Stimulated activated naive CD8-positive, alpha-beta T cell treated with anti-CD3 and anti-CD28 coated beads, Interleukin-15, Interleukin-2, amounts not matched to agents 100 ng/mL and 50 ng/mL, for 24 hours (primary cell): Measurements from ENCODE around the gene ADK.
"Not testable (repeated sequence)": the region's sequence is repeated elsewhere in the genome, so short reads cannot be mapped to it uniquely, and the experiment has no call there.

Source experiments
- H3K27ac Mint-ChIP-seq: one replicate; pipeline ENCODE4 v1.8.0; 2021; ENCODE audit warnings: mild to moderate bottlenecking, mixed read lengths
- H3K27me3 Mint-ChIP-seq: one replicate; pipeline ENCODE4 v1.8.0; 2021; ENCODE audit warnings: mixed read lengths
- H3K36me3 Mint-ChIP-seq: one replicate; pipeline ENCODE4 v1.8.0; 2021; ENCODE audit warnings: low read depth, mixed read lengths
- H3K4me1 Mint-ChIP-seq: one replicate; pipeline ENCODE4 v1.8.0; 2021; ENCODE audit warnings: low read depth, mixed read lengths
- H3K4me3 Mint-ChIP-seq: one replicate; pipeline ENCODE4 v1.8.0; 2021; ENCODE audit warnings: mild to moderate bottlenecking, mixed read lengths
- H3K9me3 Mint-ChIP-seq: one replicate; pipeline ENCODE4 v1.8.0; 2021; ENCODE audit warnings: mixed read lengths

ADK gene

DNA sequence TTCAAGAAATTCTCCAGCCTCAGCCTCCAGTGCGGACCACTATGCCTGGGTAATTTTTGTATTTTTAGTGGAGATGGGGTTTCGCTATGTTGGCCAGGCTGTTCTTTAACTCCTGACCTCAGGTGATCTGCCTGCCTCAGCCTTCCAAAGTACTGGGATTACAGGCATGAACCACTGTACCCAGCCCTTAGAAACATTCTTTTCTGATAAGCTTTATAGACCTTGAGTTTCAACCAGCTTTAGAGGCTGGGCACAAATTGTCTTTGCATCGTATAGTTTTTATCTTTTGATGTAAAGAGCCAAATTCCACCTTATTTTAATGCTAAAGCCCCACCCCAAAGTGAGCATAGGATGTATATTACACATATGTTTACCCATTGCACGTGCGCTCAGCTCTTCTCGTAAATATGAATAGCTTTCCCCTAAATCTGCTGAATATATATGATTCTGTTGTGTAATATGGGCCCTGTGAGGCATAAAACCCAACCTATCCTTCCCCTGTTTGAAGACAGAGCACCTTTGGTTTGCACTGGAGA is 124.8 kb downstream of the ADK start:
- Mint-ChIP-seq H3K9me3 (no peaks in the 10 kb centered on the region), H3K36me3 (peaks cover 18% of the 10 kb centered on the region), H3K27me3 (no peaks in the 10 kb centered on the region), H3K27ac (no peak overlapping the region), H3K4me3 (no peak overlapping the region), H3K4me1 (no peaks in the 10 kb centered on the region)

DNA sequence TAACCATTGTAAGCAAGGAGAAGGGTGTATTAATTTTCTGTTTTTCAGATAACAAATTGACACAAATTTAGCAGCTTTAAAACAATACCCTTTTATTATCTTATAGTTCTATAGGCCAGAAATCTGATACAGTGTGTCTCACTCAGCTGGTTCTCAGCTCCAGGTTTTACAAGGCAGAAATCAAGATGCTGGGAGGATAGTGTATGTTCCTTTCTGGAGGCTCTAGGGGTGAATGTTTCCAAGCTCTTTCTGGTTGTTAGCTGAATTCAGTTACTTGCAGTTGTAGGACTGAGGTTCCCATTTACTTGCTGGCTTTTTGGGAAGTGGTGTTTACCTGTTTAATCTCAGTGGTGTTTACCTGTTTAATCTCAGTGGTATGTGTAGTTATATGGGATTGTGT is 125.4 kb downstream of the ADK start:
- Mint-ChIP-seq H3K4me3 (no peak overlapping the region), H3K36me3 (peaks cover 23% of the 10 kb centered on the region), H3K27ac (no peak overlapping the region), H3K27me3 (no peaks in the 10 kb centered on the region), H3K4me1 (peaks cover 5% of the 10 kb centered on the region), H3K9me3 (no peaks in the 10 kb centered on the region)

DNA sequence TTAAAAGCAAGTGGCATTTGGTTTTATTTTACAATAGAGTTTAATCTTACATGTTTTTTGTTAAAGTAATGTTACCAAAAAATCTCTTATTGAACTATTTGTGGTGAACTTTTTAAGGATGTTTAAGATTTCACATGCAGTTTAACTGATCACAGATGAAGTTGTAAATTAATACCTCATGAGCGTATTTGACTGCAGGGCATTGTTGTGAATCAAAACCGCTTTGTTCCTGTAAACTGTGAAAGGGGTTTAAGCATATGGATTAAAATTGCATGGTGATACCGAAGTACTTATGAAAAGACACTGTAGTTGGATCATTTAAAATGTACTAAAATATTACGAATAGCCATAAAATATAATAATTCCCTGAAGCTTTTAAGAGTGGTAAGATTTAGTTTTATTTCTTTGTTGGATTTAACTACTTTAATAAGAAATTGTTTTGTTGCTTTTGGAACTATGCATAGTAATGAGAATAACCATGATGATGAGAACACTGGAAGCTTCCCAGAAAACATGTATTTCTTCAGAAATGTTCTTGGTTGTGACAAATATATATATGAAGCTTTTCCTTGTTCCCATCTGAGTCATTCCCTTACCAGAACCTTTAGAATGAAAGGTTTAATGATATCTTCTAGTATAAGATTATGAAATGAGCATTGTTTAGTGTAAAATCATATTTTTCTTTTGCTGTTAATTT is 131.3 kb downstream of the ADK start:
- Mint-ChIP-seq H3K9me3 (peaks cover 13% of the 10 kb centered on the region), H3K36me3 (peaks cover 39% of the 10 kb centered on the region), H3K4me1 (peaks cover 24% of the 10 kb centered on the region), H3K27ac (no peak overlapping the region), H3K4me3 (no peak overlapping the region), H3K27me3 (no peaks in the 10 kb centered on the region)

DNA sequence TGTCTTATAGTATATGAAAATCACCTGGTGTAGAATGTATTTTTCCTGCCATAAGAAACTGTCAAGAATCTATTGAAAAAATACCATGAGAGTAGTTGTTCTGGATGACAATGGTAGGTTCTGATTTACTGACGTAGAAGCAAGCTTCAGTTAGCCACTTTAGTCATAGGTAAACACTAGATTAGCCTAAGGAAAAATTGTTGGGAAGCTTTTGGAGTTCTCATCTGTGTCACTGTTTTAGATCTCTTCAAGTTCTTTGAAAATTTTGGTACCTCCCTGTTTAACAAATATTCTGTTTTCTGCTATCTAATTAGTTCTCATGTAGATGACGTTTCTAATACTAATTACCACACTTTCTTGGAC is 131.8 kb downstream of the ADK start:
- Mint-ChIP-seq H3K4me1 (peaks cover 26% of the 10 kb centered on the region), H3K27me3 (no peaks in the 10 kb centered on the region), H3K4me3 (no peak overlapping the region), H3K9me3 (peaks cover 13% of the 10 kb centered on the region), H3K36me3 (peaks cover 39% of the 10 kb centered on the region), H3K27ac (no peak overlapping the region)

DNA sequence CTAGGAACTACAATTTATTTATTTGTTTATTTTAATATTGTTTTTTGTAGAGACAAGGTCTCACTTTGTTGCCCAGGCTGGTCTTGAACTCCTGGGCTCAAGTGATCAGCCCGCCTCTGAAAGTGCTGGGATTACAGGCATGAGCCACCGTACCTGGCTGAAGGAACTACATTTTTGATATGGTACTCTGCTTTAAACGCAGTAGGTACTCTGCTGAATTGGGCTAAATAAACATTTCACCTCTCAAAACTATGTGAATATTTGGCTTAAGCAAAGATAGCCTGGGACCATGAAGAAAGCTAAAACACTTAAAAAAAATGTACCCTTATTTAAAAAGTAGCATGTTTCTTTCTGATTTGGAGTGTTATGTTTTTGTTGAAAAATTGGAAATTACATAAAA is 138.2 kb downstream of the ADK start:
- Mint-ChIP-seq H3K27ac (no peak overlapping the region), H3K4me1 (peaks cover 37% of the 10 kb centered on the region), H3K9me3 (peaks cover 8% of the 10 kb centered on the region), H3K36me3 (peaks cover 25% of the 10 kb centered on the region), H3K4me3 (no peak overlapping the region), H3K27me3 (no peaks in the 10 kb centered on the region)

DNA sequence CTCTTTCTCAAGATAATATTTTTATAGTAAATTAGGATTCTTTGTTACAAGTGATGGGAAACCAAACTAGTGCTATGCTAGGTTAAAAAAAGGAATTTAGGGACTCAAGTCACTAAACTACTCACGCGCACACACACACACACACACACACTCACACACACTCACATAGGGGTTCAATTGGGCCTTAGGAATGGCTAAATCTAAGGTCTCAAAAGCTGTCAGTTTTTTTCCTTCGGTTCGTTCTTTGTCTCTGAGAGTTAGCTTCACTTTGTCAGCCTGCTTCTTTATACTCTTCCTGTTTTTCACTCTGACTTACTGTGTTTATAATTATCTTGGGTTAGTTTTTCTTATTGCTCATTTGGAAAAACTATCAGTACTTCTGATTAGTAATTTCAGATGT is 138.9 kb downstream of the ADK start:
- H3K4me3 Mint-ChIP-seq, result peak overlapping the region; percentile 10
- no peak overlapping the region for H3K27ac Mint-ChIP-seq

DNA sequence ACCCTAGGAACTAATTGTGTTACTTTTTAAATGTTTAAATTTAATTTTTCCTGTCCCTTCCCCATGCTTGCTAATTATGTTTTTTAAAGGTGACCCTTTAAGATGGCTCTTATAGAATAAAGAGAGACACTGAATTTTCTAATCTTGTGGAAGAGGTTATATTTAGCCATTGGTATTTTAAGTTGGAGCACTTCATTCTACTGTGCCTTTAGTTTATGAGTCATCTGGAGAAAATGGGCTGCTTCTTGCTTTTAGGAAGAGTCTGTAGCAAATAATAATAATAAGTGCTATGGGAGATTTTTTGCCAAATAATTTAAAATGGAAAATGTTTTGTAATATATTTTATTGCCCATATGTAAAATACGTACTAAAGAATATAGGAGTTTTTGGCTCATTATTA is 139.7 kb downstream of the ADK start:
- no peaks in the 10 kb centered on the region for H3K9me3 Mint-ChIP-seq
- peaks cover 14% of the 10 kb centered on the region for H3K36me3 Mint-ChIP-seq
- H3K27me3 Mint-ChIP-seq, result no peaks in the 10 kb centered on the region
- no peak overlapping the region for H3K27ac Mint-ChIP-seq
- no peak overlapping the region for H3K4me3 Mint-ChIP-seq
- H3K4me1 Mint-ChIP-seq, result peaks cover 37% of the 10 kb centered on the region

More for the DNA sequence above, 138.9 kb downstream of the ADK start:
- Mint-ChIP-seq H3K9me3 (peaks cover 3% of the 10 kb centered on the region), H3K4me1 (peaks cover 37% of the 10 kb centered on the region), H3K36me3 (peaks cover 17% of the 10 kb centered on the region), H3K27me3 (no peaks in the 10 kb centered on the region)

DNA sequence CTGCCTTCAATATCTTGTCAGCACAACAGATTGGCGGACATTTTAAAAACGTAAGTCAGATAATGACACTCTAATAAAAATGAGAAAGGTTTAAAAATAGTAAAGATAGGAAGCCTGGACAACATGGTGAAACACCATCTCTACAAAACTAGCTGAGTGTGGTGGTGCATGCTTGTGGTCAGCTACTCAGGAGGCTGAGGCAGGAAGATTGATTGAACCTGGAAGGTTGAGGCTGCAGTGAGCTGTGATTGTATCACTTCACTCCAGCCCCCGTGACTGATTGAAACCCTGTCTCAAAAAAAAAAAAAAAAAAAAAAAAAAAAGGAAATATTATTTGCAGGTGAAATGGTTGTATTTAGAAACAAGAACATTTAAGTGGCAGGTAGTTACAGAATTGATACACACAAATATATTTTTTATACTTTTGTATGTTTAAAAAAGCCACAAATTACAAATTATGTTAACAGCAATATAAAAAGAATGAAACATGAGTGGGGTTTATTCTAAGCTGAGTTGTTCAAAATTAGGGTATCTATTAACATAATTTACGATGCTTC is 141.9 kb downstream of the ADK start:
- no peaks in the 10 kb centered on the region for H3K27me3 Mint-ChIP-seq
- H3K9me3 Mint-ChIP-seq, result no peaks in the 10 kb centered on the region
- no peak overlapping the region for H3K27ac Mint-ChIP-seq
- peaks cover 33% of the 10 kb centered on the region for H3K4me1 Mint-ChIP-seq
- no peak overlapping the region for H3K4me3 Mint-ChIP-seq
- peaks cover 23% of the 10 kb centered on the region for H3K36me3 Mint-ChIP-seq

DNA sequence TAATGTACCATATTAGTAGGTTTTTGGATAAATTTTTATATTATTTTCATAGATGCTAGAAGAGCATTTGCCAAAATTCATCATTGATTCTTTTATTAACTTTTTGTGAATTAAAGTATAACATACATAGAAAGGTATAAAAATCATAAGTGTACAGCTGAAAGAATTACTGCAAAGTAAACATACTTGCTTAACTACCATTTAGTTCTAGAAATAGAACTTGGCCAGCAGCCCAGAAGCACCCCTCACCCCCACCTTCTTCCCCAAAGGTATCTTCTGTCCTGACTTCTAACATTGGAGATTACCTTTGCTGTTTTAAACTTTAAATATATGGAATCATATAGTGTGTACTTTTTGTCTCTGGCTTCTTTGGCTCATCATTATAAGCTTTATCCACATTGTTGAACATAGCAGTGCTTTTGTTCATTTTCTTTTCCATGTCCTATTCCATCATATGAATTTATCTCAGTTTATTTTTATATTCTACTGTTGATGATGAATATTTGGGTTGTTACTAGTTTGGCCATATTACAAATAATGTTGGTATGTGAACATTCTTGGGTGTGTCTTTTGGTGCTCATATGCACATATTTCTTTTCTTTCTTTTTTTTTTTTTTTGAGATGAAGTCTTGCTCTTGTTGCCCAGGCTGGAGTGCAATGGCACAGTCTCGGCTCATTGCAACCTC is 142.8 kb downstream of the ADK start:
- H3K27ac Mint-ChIP-seq, result no peak overlapping the region
- H3K36me3 Mint-ChIP-seq, result peaks cover 23% of the 10 kb centered on the region
- no peak overlapping the region for H3K4me3 Mint-ChIP-seq
- no peaks in the 10 kb centered on the region for H3K27me3 Mint-ChIP-seq
- no peaks in the 10 kb centered on the region for H3K9me3 Mint-ChIP-seq
- H3K4me1 Mint-ChIP-seq, result peaks cover 26% of the 10 kb centered on the region

DNA sequence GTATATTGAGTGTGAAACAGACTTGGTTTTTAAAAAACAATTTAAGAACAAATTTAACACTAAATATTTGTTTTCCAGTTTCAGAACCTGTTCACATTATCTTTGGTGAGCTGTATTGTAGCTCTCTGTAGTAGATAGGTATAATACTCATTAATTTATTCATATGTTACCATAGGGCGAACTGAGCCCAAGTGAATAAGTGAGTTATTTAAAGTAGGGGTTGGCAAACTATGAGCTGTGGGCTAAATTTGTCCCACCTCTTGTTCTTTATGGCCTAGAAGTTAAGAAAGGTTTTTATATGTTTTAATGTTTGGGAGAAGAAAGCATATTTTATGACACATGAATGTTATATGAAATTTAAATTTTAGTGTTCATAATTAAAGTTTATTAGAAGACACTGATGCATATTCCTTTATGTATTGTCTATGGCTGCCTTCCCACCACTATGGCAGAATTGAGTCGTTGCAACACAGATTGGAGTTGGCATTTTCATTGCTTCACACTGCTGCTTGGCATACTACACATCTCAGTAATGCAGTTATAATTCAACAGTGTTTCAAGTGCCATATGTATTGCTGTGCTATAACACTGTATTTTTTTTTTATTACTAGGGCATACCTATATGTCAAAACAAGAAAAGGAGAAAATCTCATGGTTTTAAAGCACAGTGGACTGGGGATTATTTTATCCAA is 146.5 kb downstream of the ADK start:
- H3K27ac Mint-ChIP-seq, result no peak overlapping the region
- peaks cover 9% of the 10 kb centered on the region for H3K4me1 Mint-ChIP-seq
- no peaks in the 10 kb centered on the region for H3K27me3 Mint-ChIP-seq
- H3K9me3 Mint-ChIP-seq, result no peaks in the 10 kb centered on the region
- H3K36me3 Mint-ChIP-seq, result peaks cover 19% of the 10 kb centered on the region
- no peak overlapping the region for H3K4me3 Mint-ChIP-seq

DNA sequence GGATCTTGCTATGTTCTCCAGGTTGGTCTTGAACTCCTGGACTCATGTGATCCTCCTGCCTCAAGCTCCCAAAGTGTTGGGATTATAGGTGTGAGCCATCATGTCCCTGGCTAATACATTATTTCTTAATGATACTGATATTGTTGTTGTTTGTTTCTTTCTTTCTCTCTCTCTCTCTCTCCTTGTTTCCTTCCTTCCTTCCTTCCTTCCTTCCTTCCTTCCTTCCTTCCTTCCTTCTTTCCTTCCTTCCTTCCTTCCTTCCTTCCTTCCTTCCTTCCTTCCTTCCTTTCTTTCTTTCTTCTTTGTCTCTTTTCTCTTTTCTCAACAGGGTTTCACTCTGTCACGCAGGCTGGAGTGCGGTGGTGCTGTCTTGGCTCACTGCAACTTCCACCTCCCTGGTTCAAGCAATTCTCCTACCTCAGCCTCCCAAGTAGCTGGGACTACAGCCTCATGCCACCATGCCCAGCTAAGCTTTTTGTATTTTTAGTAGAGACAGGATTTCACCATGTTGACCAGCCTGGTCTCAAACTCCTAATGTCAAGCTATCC is 149.1 kb downstream of the ADK start:
- H3K27me3 Mint-ChIP-seq, H3K4me1 Mint-ChIP-seq, H3K4me3 Mint-ChIP-seq, H3K9me3 Mint-ChIP-seq: not testable (repeated sequence)
- H3K36me3 Mint-ChIP-seq, result peaks cover 23% of the 10 kb centered on the region
- peak overlapping the region; percentile 63 for H3K27ac Mint-ChIP-seq

DNA sequence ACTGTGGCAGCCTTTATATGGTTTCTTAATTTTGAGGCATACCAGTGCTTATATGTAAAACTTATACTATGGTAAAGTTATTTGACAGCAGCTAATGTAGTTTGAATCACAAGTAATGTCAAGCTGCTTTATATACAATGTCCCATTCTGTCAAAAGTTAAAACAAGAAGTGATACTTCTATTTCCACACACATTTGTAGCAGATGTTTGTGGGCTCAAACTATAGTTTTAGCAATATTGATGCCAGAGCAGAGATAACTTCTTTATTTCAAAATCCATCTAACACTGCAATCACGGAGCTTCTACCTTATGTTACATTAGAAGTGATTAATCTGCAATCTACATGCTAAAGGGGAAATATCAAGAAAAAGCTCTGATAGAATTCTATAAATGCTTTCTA is 149.6 kb downstream of the ADK start:
- H3K4me3 Mint-ChIP-seq, result no peak overlapping the region
- H3K9me3 Mint-ChIP-seq, result no peaks in the 10 kb centered on the region
- H3K27ac Mint-ChIP-seq, result no peak overlapping the region
- peaks cover 11% of the 10 kb centered on the region for H3K4me1 Mint-ChIP-seq
- H3K36me3 Mint-ChIP-seq, result peaks cover 18% of the 10 kb centered on the region
- no peaks in the 10 kb centered on the region for H3K27me3 Mint-ChIP-seq

DNA sequence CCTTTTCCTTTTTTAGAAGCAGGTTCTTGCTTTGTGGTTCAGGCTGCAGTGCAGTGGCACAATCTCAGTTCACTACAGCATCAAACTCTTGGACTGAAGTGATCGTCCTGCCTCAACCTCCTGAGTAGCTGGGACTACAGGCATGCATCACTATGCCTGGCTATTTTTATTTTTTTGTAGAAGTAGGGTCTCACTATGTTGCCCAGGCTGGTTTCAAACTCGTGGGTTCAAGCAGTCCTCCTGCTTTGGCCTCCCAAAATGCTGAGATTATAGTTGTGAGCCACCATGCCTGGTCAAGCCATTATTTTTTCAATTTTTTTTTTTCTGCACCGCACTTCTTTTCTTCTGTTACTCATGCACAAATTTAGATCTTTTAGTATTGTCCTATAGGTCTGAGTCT is 154.7 kb downstream of the ADK start:
- Mint-ChIP-seq H3K9me3 (no peaks in the 10 kb centered on the region), H3K27ac (no peak overlapping the region), H3K27me3 (no peaks in the 10 kb centered on the region), H3K4me1 (peaks cover 18% of the 10 kb centered on the region), H3K4me3 (no peak overlapping the region), H3K36me3 (peaks cover 9% of the 10 kb centered on the region)

DNA sequence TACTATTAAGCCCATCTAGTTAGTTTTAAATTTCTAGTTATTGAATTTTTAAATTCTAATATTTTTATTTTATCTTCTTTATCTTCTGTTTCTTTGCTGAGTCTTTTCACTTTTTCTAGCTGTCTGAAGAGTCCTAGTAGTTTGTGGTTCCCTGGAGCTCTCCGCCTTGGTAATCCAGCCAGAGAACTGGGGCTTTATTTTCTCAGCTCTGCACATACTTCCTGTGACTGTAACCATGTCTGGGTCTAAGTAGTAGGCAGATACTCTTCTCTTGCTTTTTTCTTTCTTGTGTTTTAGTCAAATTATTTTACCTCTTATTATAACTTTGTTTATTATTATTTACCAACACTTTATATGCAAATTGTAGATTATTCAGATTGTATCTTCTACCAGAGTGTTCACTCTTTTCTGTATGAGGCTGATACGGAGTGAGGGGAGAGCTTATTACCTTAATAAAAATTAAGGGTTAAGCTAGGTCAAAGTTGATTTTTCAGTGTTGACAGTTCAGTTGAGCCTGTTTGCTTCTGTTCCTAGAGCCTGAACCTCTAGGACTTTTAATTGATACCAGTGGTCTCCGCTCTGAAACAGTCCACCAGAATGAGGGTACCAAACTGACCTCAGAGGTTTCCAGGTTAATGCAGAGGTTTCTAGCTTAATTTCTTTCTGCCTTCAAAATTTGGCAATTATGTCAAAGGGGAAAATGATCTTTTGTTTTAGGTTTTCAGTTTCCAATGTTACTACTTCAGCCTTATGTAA is 155.4 kb downstream of the ADK start:
- H3K27me3 Mint-ChIP-seq, result no peaks in the 10 kb centered on the region
- H3K9me3 Mint-ChIP-seq, result no peaks in the 10 kb centered on the region
- H3K4me1 Mint-ChIP-seq, result peaks cover 18% of the 10 kb centered on the region
- peaks cover 9% of the 10 kb centered on the region for H3K36me3 Mint-ChIP-seq
- H3K27ac Mint-ChIP-seq, result no peak overlapping the region
- H3K4me3 Mint-ChIP-seq, result no peak overlapping the region
